ENCODE data around the gene SLCO1A2.

The SLCO1A2 gene

DNA sequence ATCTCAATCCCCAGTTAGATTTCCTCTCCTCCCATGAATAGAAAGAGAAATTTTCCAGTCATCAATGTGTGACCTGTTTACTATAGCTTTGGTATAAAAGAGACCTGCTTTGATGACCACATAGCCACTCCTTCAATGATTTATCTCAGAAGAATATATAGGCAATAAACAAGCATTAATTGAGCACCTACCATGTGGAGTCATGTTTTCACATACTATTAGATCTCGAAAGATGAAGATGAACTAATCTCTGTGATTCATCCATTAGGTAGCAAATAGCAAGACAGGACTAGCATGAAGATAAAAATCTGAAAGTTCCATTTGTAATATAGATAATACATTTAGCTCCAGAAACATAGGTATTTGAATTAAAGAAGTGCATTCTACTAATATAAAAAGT is 40.5 kb downstream of the SLCO1A2 start:
- Histone ChIP-seq H3K4me3 (IDR thresholded peaks at IDR 0.05; ENCODE audit: insufficient read depth, low read depth, low read length) (no peak overlapping the region), H3K36me3 (ENCODE audit: insufficient read depth) (no peaks in the 10 kb centered on the region), H2AFZ (ENCODE audit: low read depth) (no peak overlapping the region), H3K9ac (no peak overlapping the region), H3K27me3 (ENCODE audit: insufficient read depth, low read depth) (no peaks in the 10 kb centered on the region), H3K4me1 (ENCODE audit: low read depth, poor library complexity, severe bottlenecking) (no peaks in the 10 kb centered on the region), H3K27ac (no peak overlapping the region), H3K4me2 (no peak overlapping the region), H3K79me2 (ENCODE audit: insufficient read depth, low read depth) (no peaks in the 10 kb centered on the region), H4K20me1 (ENCODE audit: insufficient read depth) (no peaks in the 10 kb centered on the region)
- TF ChIP-seq, protein P1, sequence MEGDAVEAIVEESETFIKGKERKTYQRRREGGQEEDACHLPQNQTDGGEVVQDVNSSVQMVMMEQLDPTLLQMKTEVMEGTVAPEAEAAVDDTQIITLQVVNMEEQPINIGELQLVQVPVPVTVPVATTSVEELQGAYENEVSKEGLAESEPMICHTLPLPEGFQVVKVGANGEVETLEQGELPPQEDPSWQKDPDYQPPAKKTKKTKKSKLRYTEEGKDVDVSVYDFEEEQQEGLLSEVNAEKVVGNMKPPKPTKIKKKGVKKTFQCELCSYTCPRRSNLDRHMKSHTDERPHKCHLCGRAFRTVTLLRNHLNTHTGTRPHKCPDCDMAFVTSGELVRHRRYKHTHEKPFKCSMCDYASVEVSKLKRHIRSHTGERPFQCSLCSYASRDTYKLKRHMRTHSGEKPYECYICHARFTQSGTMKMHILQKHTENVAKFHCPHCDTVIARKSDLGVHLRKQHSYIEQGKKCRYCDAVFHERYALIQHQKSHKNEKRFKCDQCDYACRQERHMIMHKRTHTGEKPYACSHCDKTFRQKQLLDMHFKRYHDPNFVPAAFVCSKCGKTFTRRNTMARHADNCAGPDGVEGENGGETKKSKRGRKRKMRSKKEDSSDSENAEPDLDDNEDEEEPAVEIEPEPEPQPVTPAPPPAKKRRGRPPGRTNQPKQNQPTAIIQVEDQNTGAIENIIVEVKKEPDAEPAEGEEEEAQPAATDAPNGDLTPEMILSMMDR (conservative IDR thresholded peaks at IDR 0.05; ENCODE audit: low read depth, low read length), result no peak

DNA sequence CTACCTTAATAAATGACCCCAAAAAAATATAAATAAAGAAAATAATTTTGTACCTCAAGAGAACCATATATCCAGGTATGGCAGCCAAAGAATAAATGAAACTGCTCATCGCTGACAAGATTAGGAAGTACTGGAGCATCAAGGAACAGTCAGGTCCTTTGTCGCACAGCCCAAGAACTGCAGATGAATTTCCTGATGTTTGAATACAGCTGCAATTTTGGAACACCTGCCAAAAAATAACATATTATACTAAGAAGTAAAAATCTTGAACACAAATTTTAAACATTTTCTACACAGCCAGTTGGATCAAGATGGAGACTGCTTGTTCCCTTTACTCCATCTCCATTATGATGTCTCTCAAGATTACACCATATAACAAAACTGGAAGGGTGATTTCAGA is 42.6 kb downstream of the SLCO1A2 start:
- Histone ChIP-seq H3K27me3 (ENCODE audit: insufficient read depth, low read depth) (no peaks in the 10 kb centered on the region), H3K9ac (no peak overlapping the region), H3K79me2 (ENCODE audit: insufficient read depth, low read depth) (no peaks in the 10 kb centered on the region), H2AFZ (ENCODE audit: low read depth) (no peak overlapping the region), H3K27ac (no peak overlapping the region), H3K4me2 (no peak overlapping the region), H4K20me1 (ENCODE audit: insufficient read depth) (no peaks in the 10 kb centered on the region), H3K4me3 (IDR thresholded peaks at IDR 0.05; ENCODE audit: insufficient read depth, low read depth, low read length) (no peak overlapping the region), H3K36me3 (ENCODE audit: insufficient read depth) (no peaks in the 10 kb centered on the region), H3K4me1 (ENCODE audit: low read depth, poor library complexity, severe bottlenecking) (no peaks in the 10 kb centered on the region)
- TF ChIP-seq, protein P1 (conservative IDR thresholded peaks at IDR 0.05; ENCODE audit: low read depth, low read length), result no peak

DNA sequence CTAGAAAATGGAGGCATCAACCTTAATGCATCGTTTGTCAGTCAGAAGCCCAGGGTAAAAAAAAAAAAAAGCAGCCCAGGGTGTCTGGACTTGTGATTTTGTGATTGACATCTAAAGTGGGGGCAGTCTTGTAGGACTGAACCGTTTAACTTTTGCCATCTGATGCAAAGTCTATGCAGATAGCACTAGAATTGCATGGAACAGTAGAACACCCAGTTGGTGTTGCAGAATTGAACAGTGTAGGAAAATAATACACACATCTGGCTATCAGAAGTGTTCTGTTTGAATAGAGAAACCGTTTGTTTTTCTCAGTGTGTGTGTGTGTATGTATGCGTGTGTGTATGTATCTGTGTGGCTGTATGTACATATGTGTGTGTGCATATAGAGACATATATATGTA is 45.0 kb downstream of the SLCO1A2 start:
- no peaks in the 10 kb centered on the region for H3K36me3 ChIP-seq (ENCODE audit: insufficient read depth)
- no peaks in the 10 kb centered on the region for H3K79me2 ChIP-seq (ENCODE audit: insufficient read depth, low read depth)
- no peaks in the 10 kb centered on the region for H4K20me1 ChIP-seq (ENCODE audit: insufficient read depth)
- no peak overlapping the region for H3K27ac ChIP-seq
- no peak overlapping the region for H3K4me3 ChIP-seq (IDR thresholded peaks at IDR 0.05; ENCODE audit: insufficient read depth, low read depth, low read length)
- no peaks in the 10 kb centered on the region for H3K27me3 ChIP-seq (ENCODE audit: insufficient read depth, low read depth)
- no peak overlapping the region for H2AFZ ChIP-seq (ENCODE audit: low read depth)
- no peak overlapping the region for H3K4me2 ChIP-seq
- no peaks in the 10 kb centered on the region for H3K4me1 ChIP-seq (ENCODE audit: low read depth, poor library complexity, severe bottlenecking)
- TF ChIP-seq, protein P1 (conservative IDR thresholded peaks at IDR 0.05; ENCODE audit: low read depth, low read length), result no peak
- H3K9ac ChIP-seq, result no peak overlapping the region

DNA sequence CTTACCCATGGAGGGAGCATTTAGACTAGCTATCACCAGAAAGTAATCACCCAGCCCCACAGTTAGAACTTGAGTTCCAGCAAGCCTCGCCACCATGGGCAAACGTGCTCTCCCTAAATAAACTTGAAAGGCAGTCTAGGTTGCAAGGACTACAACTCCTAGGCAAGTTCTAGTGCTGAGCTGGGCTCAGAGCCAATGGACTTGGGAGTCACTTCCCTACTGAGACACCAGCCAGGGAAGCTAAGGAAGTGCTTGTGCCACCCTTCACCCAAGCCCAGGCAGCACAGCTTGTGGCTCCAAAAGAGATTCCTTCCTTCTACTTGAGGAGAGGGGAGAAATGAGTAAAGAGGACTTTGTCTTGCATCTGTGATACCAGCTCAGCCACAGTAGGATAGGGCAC is 57.9 kb downstream of the SLCO1A2 start:
- H3K36me3 ChIP-seq (ENCODE audit: insufficient read depth), result no peaks in the 10 kb centered on the region
- no peak overlapping the region for H2AFZ ChIP-seq (ENCODE audit: low read depth)
- H3K4me3 ChIP-seq (IDR thresholded peaks at IDR 0.05; ENCODE audit: insufficient read depth, low read depth, low read length), result no peak overlapping the region
- H3K79me2 ChIP-seq (ENCODE audit: insufficient read depth, low read depth), result no peaks in the 10 kb centered on the region
- H3K4me2 ChIP-seq, result no peak overlapping the region
- H4K20me1 ChIP-seq (ENCODE audit: insufficient read depth), result no peaks in the 10 kb centered on the region
- H3K9ac ChIP-seq, result no peak overlapping the region
- no peaks in the 10 kb centered on the region for H3K4me1 ChIP-seq (ENCODE audit: low read depth, poor library complexity, severe bottlenecking)
- no peak overlapping the region for H3K27ac ChIP-seq
- no peaks in the 10 kb centered on the region for H3K27me3 ChIP-seq (ENCODE audit: insufficient read depth, low read depth)
- TF ChIP-seq, protein P1 (conservative IDR thresholded peaks at IDR 0.05; ENCODE audit: low read depth, low read length), result no peak

All from KMS-11 (cell line).